GM21737 (cell line): ENCODE measurements around the gene TCERG1L.

Source experiments
- ATAC-seq: cut with Tn5 transposase; IDR thresholded peaks from one replicate; pipeline ENCODE4 v1.9.1; 2021; ENCODE audit warnings: mild to moderate bottlenecking, moderate library complexity; ENCODE audit not compliant: unreplicated experiment

Gene TCERG1L

DNA sequence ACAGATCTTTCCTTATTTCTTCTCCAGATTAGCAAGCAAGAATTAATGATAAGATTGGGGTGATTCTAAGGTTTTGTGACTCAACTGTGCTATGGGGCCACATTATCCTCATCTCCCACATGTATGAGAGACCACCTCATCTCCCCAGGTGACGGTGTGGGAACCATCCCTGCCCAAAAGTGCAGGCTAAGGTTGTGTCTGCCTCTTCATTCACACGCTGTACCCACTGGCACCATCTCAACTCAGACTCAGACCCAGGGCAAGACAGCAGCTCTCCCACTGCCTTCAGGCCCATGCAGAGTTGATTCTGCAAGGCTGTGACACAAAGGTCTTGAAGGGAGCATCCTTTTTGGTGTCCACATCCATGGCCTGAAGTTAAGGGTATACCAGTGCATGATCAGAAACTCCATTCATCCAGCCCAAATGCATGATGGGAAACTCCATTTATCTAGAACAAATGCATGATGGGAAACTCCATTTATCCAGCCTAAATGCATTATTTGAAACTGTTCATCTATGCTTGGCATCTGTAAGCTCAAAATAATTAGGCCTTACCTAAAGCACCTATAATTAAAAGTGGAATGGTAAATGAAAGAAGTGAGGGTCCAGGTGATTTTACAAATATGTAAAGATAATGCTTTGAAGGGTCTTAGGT, 99.4 kb downstream of the TCERG1L start:
- no peak for ATAC-seq

DNA sequence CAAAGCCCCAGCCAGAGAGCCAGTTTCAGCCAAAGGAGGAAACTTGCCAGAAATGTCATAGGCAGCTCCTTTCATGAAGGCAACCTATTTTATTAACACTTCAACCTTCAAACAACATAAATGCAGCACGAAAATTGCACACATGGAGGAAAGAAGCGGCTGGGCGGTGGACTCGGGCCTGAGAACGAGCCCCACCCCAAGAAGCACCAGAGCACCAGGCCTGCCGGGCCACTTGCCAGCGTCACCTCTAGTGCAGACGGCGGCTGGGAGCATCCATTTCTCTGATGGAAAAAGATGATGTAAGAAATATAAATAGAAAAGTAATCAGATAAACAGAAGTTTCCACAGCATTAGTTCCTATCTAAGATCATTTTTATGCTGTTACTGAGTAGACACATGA, 100.0 kb downstream of the TCERG1L start:
- no peak for ATAC-seq

DNA sequence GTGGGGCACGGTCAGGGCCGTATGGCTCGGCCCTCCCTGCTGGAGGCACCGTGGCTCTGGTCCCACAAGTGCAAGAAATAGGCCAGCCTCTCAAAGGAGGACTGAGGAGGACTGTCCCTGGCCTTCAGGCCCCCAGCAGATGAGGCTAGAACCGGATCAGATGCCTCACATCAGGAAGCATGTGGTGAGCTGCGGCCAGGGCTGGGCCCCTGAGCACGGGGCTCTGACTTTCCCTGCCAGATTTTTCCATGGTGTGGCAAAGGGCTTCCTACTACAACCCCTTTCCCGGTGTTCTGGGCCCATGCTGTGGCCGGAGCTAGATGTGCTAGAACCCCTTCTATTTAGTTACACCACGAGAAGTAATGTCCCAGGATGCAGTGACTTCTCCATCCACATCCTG, 100.4 kb downstream of the TCERG1L start:
- ATAC-seq = no peak

DNA sequence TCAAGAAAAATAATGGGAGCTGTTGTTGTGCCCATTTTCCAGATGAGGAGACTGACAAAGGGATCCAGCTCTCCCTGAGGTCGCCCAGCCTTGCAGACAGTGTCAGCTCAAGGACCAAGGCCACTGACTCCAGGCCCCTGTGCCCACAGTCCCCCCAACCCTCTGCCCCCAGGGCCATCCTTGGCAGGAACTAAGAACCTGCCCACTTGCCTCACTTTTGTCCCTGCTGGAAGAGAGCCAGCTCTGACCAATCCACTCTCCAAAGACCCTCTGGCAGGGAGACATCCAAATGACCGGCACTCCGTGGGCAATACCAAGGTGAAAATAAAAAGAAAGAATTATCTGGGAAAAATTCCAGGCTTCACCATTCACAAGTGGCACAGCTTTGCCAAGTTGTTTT, 101.3 kb downstream of the TCERG1L start:
- ATAC-seq = no peak

DNA sequence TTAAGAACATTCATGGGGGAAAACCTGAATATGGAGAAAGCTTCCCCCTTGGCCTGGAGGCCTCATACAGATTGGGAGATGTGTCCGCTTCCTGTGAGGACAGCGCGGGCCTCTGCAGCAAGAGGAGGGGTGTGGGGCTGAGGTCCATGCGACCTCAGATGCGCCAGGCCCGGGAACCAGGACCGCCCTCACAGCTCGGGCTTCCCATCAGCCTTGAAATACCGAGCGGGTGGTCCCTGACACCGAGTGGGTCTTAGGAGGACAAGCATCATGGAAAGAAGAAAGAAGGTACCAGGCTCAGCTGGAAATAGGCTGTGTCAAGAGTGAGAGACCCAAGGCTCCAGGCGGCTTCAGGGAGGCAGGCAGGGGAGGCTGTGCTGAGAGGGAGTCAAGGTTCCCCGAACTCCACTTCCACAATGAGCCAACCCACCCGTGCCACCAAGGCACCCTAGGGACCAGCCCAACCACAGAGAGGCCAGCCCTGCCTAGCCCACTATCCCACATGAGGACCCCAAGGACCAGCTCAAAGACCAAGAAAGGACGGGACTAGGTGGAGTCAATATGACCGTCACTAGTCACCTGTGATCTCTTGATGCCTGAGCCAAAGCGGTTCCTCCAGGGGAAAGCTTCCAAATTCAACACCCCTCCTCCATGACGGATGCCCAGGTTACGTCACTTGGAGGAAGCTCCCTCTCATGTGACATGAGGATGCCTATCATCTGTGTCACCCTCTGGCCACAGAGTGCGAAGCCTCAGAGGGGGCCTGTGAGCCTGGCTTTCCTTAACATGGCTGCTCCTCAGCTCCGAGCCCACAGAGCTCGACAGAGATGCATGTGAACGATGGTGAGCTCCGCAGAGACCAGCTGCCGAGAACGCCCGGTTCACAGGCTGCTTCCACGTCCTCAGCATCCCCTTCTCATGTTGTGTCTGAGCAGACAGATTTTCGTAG, 103.7 kb downstream of the TCERG1L start:
- ATAC-seq = no peak

DNA sequence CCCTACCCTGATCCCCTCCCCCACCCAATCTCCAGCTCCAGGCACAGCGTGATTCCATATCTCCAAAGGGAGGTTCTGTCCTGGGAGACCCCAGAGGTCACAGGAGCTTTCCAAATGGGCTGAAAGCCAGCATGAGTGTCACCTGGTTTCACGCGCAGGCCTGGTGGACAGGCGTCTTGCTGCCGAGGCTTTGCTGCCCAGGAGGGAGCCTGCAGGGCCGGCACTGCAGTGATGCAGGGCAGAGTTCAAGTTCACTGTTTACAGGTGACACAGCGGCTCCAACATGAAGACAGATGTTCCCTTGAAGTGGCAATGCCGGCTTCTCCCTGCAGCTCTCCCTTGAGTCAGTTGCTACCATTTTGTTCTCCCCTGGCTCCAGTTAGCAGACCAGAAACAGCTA, 104.3 kb downstream of the TCERG1L start:
- no peak for ATAC-seq

DNA sequence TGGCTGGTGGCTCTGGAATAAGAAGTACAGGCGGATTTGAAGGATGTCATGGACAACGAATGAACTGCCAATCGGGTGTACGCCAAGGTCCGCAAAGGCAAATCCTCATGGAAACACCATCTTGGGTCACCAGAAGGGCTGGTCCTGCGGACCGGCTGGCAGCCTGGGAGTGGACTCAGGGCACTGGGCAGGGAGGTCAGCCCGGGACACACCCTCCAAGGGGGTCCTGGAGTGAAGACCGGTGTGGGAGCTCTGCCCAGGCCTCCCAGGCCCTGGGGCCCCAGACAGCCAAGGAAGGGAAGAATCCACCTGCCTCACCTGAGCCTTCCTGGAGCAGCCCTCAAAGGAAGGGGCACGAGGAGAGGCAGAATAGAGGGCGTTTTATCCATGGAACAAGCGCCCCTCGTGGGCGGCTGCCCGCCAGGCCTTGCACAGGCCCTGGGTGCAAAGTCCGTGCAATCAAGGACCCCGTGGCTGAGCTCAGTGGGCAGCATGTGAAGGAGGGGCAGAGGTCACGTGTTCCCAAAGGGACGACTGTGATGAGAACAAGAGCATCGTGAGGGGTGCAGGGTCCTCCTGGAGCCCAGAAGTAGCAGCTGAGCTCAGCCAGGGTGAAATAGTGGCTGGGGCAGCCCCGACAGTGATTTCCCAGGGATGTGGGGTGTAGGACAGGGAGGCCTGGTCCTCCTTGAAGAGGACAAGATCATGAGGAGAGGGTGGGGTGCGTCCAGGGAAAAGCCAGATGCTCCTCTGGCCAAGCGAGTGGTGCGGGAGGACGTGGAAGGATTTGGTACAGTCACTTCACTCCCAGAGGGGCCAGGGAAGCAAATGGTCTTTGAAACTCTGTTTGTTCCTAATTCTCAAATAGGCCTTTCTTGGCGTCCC, 105.2 kb downstream of the TCERG1L start:
- no peak for ATAC-seq

GRCh38 chr10:131205556-131205955, 106.0 kb downstream of the TCERG1L start:
- ATAC-seq = no peak

- no peak for ATAC-seq
Observed at GRCh38 chr10:131204406-131205152, 106.9 kb downstream of the TCERG1L start.

DNA sequence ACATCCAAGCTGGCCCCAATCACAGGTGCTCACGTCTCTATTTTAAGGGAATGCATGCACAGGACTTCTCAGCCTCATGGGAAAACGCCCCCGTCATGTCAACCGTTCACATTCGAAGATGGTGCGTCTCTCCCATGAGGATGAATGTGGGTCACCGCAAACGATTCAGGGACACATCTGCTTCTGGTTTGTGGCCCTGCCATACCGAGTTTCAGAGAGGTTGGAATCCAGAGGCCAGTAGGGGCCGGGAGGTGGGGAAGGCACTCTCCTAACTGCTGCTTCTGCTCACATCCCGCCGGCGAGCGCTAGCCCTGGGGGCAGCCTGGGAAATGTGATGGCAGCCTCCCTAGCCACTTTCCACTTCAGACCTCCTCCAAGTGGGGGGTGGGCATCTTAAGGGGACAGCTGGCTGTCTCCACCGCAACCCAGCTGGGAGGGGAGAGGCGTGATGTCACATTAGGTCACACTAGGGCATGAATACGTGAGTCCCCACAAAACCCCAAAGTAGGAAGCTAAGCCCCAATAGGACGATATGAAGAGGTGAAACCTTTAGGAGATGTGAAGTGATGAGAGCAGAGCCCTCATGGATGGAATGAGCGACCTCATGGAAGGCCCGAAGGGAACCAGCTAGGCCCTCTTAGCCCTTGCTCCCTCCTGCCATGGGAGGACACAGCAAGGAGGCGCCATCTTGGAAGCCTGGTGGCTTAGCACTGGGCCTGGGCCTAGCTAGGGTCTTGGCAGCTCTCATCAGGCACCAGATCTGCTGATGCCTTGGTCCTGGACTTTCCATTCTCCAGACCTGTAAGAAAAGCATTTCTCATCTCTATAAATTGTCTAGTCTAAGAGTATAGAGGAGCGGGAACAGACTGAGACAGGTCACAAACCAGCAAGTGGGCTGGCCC, 107.8 kb downstream of the TCERG1L start:
- ATAC-seq = no peak

DNA sequence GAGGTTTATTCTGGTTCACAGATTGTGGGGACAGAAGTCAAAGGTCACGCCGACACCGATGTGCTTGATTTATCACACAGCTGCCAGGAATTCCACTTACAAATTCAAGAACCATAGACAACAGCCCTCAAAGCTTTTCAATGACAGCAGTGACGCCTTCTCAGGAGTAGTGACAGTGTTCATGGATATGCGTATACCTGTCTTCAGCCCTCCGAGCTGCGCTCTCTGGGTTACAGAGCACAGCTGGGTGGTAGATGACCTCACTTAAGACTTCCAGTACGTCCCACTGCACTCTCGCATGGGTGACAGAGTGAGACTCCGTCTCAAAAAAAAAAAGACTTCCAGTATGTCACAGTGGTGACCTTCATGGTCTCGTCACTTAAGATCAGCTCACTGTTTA, 108.5 kb downstream of the TCERG1L start:
- ATAC-seq = no peak

DNA sequence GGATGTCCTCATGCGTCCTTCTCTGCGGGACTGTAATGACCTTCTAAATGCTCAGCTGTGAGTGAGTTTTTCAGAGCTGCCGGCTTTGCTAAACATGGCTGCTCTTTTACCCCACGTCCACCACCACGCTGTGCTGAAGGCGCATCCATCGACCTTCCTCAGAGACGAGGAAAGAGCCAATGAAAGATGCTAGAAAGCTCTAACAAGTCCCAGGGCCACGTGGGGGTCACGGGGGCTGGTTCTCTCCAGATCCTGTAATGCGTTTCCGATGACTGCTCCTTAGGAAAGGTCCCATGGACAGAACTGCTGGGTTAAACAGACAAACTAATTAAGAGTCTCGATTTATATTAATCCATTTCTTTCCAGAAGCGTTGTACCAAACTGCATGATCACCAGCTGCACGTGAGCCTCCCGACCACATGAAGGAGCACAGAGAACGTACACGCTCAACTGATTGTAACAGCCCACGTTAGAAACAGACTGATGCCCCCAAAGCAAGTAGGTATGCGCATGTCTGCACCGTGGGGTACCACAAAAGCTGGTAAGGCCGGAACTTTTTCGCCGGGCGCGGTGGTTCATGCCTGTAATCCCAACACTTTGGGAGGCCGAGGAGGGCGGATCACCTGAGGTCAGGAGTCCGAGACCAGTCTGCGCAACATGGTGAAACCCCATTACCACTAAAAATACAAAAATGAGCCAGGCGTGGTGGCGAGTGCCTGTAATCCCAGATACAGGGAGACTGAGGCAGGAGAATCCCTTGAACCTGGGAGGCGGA, 109.6 kb downstream of the TCERG1L start:
- ATAC-seq = no peak

DNA sequence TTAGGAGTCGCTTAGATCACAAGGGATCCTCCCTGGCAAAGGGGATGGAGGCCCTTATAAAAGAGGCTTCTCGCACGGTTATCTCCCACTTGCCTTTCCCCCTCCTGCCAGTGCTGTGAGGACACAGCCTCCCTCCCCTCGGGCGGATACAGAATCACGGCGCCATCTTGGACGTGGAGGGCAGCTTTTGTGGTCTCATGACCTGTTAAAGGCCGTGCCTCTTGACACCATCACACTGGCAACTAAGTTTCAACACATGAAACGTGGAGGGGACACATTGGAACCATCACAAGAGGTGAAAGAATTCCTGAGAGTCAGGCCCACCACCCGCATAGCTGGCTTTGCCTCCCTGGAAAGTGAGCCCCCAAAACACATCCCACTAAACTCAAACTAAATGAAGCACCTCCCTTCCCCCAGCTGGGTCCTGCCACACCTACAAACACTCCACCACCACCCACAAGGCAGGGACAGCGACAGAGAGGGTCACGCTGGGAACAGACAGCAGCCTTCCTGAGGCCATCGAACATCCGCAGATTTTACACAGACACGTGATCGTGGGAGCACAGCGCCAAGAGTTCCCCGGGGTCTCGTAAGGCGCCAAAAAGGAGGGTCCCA, 110.6 kb downstream of the TCERG1L start:
- ATAC-seq = no peak

DNA sequence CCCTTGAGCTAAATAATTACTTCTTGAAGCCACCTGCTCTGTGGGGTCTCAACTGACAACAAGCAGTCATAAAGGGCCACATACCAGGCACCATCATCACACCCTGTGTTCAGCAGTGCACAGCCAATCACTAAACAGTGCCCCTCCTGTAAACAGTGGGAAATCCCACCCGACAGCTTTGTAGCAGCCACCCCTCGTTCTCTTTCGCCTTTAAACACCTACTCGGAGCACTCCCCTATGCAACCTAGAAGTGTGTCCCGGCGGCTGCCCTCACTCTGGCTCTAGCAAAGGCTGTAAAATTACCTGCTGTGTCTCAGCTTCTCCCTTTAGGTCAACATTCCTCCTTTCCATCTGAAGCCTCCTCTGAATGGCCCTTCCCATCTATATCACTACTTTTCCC, 111.9 kb downstream of the TCERG1L start:
- no peak for ATAC-seq

DNA sequence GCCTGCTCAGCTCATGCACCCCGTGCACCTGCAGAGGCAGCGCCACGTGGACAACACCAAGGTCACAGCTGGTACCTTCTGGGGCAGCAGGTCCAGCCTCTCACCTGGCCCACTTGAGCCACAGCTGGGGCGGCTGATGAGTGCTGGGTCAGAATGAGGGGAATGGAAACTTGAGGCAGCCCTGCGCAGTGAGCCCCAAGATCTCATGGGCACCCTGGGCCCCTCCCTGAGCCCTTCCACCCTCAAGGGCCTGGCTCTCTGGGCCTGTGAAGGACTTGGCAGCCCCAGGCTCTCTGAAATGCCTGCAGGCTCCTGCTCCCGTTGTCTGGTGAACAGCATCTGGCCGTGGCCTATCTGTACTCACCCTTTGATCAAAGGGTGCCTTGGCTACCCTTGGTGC, 112.7 kb downstream of the TCERG1L start:
- ATAC-seq = no peak

GRCh38 chr10:131198401-131198800, 113.1 kb downstream of the TCERG1L start:
- no peak for ATAC-seq

DNA sequence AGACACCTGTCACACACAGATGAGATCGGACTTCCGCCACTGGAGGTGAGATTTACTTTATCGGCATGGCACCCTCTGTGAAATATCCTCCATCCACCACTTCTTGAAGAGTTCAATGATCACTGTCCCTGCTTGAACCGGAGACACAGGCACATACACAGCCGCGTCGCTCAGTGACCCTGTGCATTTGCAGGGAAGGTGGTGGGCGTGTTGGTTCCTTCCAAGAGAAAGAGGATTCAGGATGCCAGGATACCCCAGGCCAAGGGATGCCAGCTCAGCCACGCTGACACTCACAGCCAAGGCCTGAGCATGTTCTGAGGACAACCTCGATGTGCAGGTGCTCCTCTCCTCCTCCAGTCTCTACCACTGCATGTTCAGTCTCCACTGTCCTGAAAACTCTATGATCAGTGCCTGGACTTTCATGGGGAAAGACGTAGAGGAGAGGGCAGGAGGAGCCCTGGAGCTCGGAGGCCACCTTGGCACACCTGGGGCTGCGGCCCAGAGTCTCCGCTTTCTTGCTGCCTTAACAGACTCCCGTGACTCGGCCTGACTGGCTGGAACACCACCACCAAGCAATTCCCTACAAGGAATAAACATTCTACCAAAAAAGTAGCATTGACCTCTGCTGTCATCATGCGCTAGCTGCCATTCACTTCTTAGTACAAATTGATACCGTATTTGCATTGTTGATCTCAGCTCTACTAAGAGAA, 115.2 kb downstream of the TCERG1L start:
- no peak for ATAC-seq
